ENCODE data around the gene CENPP.

GRCh38 chr9:92332577-92333281 is 7.0 kb downstream of the CENPP start:
- TF ChIP-seq CTCF (IDR thresholded peaks at IDR 0.05) = no peak
- TF ChIP-seq POLR2AphosphoS5 (IDR thresholded peaks at IDR 0.05) = no peak
- TF ChIP-seq EP300 (IDR thresholded peaks at IDR 0.05) = no peak
- no peak for TF ChIP-seq POLR2A (IDR thresholded peaks at IDR 0.05)

All from gastroesophageal sphincter (tissue), 3 donors.